Measurements from ENCODE around the gene SYT1. TPM values are rescaled to one million over a fixed set of nuclear protein-coding genes. Genes with fewer than 3 reads are reported as not detected.

The SYT1 gene
- total and polyA plus RNA-seq, 9 donors: 0.45 to 18.3 (median 9.7) TPM

DNA sequence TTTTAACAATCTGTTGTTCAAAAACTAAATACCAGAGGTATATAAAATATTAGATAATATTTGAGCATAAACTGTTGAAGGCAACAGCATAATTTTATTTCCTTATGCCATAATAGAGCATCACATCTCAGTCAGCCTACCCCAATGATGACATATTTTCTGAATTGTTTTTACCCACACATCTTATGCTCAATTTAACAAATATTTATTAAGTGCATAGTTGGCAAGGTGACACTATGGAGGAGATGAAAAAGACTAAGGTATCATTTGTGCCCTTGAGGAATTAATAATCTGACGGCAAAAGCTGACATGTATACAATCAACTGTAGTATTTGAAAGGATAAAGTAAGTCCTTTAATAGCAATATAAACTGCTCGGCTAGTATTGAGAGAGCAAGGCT lies 102.4 kb downstream of the SYT1 start:
- 95 to 98% (median 96%) methylated on average over 2 of the region's 2 CpGs for WGBS, 3 donors
- Histone ChIP-seq H3K27ac (no peak overlapping the region), H3K4me1 (ENCODE audit: insufficient read depth) (no peaks in the 10 kb centered on the region), H3K4me3 (no peak overlapping the region), H3K9me3 (no peaks in the 10 kb centered on the region), H3K27me3 (no peaks in the 10 kb centered on the region), H3K36me3 (no peaks in the 10 kb centered on the region)
- intact Hi-C loops (cut with DNase I): no loop called here
- no peak for DNase-seq
- TF ChIP-seq EP300 (IDR thresholded peaks at IDR 0.05) (no peak), POLR2A (IDR thresholded peaks at IDR 0.05) (no peak)
- TF ChIP-seq, protein P1, sequence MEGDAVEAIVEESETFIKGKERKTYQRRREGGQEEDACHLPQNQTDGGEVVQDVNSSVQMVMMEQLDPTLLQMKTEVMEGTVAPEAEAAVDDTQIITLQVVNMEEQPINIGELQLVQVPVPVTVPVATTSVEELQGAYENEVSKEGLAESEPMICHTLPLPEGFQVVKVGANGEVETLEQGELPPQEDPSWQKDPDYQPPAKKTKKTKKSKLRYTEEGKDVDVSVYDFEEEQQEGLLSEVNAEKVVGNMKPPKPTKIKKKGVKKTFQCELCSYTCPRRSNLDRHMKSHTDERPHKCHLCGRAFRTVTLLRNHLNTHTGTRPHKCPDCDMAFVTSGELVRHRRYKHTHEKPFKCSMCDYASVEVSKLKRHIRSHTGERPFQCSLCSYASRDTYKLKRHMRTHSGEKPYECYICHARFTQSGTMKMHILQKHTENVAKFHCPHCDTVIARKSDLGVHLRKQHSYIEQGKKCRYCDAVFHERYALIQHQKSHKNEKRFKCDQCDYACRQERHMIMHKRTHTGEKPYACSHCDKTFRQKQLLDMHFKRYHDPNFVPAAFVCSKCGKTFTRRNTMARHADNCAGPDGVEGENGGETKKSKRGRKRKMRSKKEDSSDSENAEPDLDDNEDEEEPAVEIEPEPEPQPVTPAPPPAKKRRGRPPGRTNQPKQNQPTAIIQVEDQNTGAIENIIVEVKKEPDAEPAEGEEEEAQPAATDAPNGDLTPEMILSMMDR (IDR thresholded peaks at IDR 0.05): no peak

DNA sequence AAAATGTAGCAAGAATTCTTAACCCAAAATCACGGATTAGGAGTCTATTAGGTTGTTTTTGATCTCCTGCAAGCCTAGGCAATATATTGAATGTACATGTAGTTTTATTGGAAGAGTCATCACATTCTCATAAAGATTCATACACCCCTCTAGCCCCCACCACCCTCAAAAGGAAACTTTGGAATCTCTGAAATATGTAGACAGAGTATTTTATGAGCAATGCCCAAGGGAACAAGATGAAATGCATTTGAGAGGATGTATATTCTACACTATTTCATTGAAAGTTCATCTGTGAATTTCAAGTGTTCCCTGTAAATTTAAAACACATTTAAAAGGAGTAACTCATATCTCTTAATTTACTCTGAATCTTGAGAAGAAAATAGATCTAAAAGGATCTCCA lies 103.7 kb downstream of the SYT1 start:
- no peaks in the 10 kb centered on the region for H3K9me3 ChIP-seq
- no peaks in the 10 kb centered on the region for H3K4me1 ChIP-seq (ENCODE audit: insufficient read depth)
- TF ChIP-seq POLR2A (IDR thresholded peaks at IDR 0.05) (no peak), EP300 (IDR thresholded peaks at IDR 0.05) (no peak)
- TF ChIP-seq, protein P1 (IDR thresholded peaks at IDR 0.05): no peak
- WGBS, 3 donors: 95 to 98% (median 97%) methylated on average over 1 of the region's 1 CpG
- no peaks in the 10 kb centered on the region for H3K36me3 ChIP-seq
- no peak overlapping the region for H3K4me3 ChIP-seq
- no peaks in the 10 kb centered on the region for H3K27me3 ChIP-seq
- H3K27ac ChIP-seq: no peak overlapping the region
- intact Hi-C loops (cut with DNase I): no loop called here
- DNase-seq: no peak

DNA sequence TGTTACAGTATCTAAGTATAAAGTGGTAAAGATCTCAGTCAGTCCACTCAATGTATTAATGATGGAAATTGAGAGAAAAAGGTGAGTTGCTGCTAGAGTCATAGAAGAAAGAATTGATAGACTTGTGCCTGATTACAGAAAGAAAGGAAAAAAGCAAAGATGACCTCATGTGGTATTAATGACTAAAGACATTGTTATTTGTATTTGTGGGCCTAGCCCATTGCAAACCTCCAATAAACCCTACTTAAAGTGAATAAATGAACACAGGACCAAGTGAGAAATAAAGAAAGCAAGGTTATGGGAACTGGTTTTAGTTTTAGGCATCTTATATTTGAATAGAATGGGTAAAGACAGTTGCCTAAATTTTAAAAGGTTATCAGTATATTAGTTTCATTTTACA lies 105.5 kb downstream of the SYT1 start:
- TF ChIP-seq POLR2A (IDR thresholded peaks at IDR 0.05) (no peak), EP300 (IDR thresholded peaks at IDR 0.05) (no peak)
- TF ChIP-seq, protein P1 (IDR thresholded peaks at IDR 0.05): no peak
- Histone ChIP-seq H3K36me3 (no peaks in the 10 kb centered on the region), H3K9me3 (no peaks in the 10 kb centered on the region), H3K27me3 (no peaks in the 10 kb centered on the region), H3K27ac (no peak overlapping the region), H3K4me1 (ENCODE audit: insufficient read depth) (no peaks in the 10 kb centered on the region), H3K4me3 (no peak overlapping the region)
- DNase-seq: no peak
- intact Hi-C loops (cut with DNase I): no loop called here

DNA sequence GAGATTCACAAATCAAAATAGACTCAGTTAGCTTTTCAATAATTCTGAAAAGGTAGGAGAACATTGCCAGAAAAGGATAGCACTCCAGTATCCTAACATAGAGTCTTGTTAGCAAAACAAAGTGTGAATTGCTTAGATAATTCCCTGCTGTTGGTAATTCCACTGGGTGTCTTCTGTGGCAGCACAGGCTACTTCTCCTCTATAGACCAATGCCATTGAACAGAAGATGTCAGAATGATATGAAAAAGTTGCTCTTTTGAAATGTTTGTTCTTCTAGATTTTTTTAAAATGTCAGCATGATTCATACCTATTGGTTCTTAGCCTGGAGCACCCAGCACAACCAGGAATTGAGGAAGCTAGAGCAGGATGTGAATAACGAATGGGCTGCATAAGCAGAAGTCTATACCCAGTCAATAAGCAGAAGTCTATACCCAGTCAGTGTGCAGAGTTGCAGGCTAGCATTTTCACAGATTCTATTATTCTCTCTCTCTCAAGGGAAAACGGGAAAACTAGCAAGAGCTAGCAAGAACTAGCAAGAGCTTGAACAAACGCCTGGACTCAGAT lies 112.8 kb downstream of the SYT1 start:
- no peaks in the 10 kb centered on the region for H3K36me3 ChIP-seq
- H3K9me3 ChIP-seq: no peaks in the 10 kb centered on the region
- TF ChIP-seq EP300 (IDR thresholded peaks at IDR 0.05): no peak
- TF ChIP-seq, protein P1 (IDR thresholded peaks at IDR 0.05): no peak
- no peak for TF ChIP-seq POLR2A (IDR thresholded peaks at IDR 0.05)
- no peaks in the 10 kb centered on the region for H3K4me1 ChIP-seq (ENCODE audit: insufficient read depth)
- intact Hi-C loops (cut with DNase I): no loop called here
- 69 to 94% (median 72%) methylated on average over 3 of the region's 3 CpGs for WGBS, 3 donors
- no peak overlapping the region for H3K4me3 ChIP-seq
- no peaks in the 10 kb centered on the region for H3K27me3 ChIP-seq
- no peak for DNase-seq
- no peak overlapping the region for H3K27ac ChIP-seq
